ENCODE measurements around the gene UBASH3B. TPM values are rescaled to one million over a fixed set of nuclear protein-coding genes. Genes with fewer than 3 reads are reported as not detected.

Gene UBASH3B
- total RNA-seq, 5 donors from 2014 or later (not counting 1 experiment from before 2014, with no cell fraction given) = 29.7 to 44.0 (median 36.8) TPM

- Mint-ChIP-seq H3K27me3 (no peaks in the 10 kb centered on the region), H3K4me1 (peaks cover 18 to 32% (median 28%) of the 10 kb centered on the region in 3 donors), H3K9me3 (no peaks in the 10 kb centered on the region), H3K27ac (peak overlapping the region in 1 of 2 donors; percentile 62), H3K36me3 (peaks cover 24% of the 10 kb centered on the region), H3K4me3 (no peak overlapping the region)
- ChIA-PET POLR2A (no interaction called here), CTCF (interaction anchor here in 1 of 2 donors (0.5 to 1.6 kb wide), 3 partner anchors 26 to 256 kb away, joined by 3 to 7 read pairs (median 5); no protein-coding TSS in a partner anchor)
- WGBS (ENCODE audit: insufficient coverage) = 71% methylated on average over 1 of the region's 3 CpGs
- no peaks in the 10 kb centered on the region for H3K27me3 ChIP-seq (replicated peaks in 1 of 2; ENCODE audit: control insufficient read depth in 2 of 2, extremely low read depth in 1 of 2, insufficient read depth in 2 of 2, low read length in 1 of 2)
- peaks cover 7 to 24% of the 10 kb centered on the region in 2 donors for H3K36me3 ChIP-seq (ENCODE audit: control insufficient read depth in 2 of 2, extremely low read depth in 1 of 2, insufficient read depth in 1 of 2, low read length in 1 of 2)
- H3K4me1 ChIP-seq (ENCODE audit: control insufficient read depth in 1 of 2, extremely low read depth in 1 of 2, insufficient read depth in 2 of 2, low read length in 2 of 2) = peaks cover 0 to 6% of the 10 kb centered on the region in 2 experiments
- no peak overlapping the region for H3K4me3 ChIP-seq (ENCODE audit: control insufficient read depth in 1 of 2, extremely low read depth in 1 of 2, low read length in 1 of 2)
- no peaks in the 10 kb centered on the region for H3K9me3 ChIP-seq
- DNase-seq (no peak), ATAC-seq (replicated peaks in 1 of 4) (no peak)
- no peak overlapping the region for H3K27ac ChIP-seq (ENCODE audit: low read length)
These were observed 121.8 kb downstream of the UBASH3B start for GRCh38 chr11:122777343-122777742.

- H3K9me3 ChIP-seq = no peaks in the 10 kb centered on the region
- WGBS (ENCODE audit: insufficient coverage) = no CpG with 5 or more reads among the region's 2 CpGs
- peaks cover 7 to 32% of the 10 kb centered on the region in 2 donors for H3K36me3 ChIP-seq (ENCODE audit: control insufficient read depth in 2 of 2, extremely low read depth in 1 of 2, insufficient read depth in 1 of 2, low read length in 1 of 2)
- peaks cover 18 to 31% (median 28%) of the 10 kb centered on the region in 3 donors for H3K4me1 Mint-ChIP-seq
- H3K27me3 ChIP-seq (replicated peaks in 1 of 2; ENCODE audit: control insufficient read depth in 2 of 2, extremely low read depth in 1 of 2, insufficient read depth in 2 of 2, low read length in 1 of 2) = no peaks in the 10 kb centered on the region
- H3K27me3 Mint-ChIP-seq = no peaks in the 10 kb centered on the region
- ATAC-seq (replicated peaks in 1 of 4) = no peak
- H3K9me3 Mint-ChIP-seq = no peaks in the 10 kb centered on the region
- ChIA-PET CTCF (interaction anchor here (0.6 to 2.6 kb wide), 7 partner anchors 10 to 150 kb away, joined by 3 to 13 read pairs (median 3); no protein-coding TSS in a partner anchor), POLR2A (interaction anchor here in 1 of 2 donors (0.6 kb wide), 1 partner anchor 62 kb away, joined by 3 read pairs; no protein-coding TSS in a partner anchor)
- peaks cover 0 to 6% of the 10 kb centered on the region in 2 experiments for H3K4me1 ChIP-seq (ENCODE audit: control insufficient read depth in 1 of 2, extremely low read depth in 1 of 2, insufficient read depth in 2 of 2, low read length in 2 of 2)
- peak overlapping the region in 1 of 2 donors; percentile 19 for H3K27ac Mint-ChIP-seq
- H3K27ac ChIP-seq (ENCODE audit: low read length) = no peak overlapping the region
- DNase-seq = no peak
- H3K36me3 Mint-ChIP-seq = peaks cover 32% of the 10 kb centered on the region
- no peak overlapping the region for H3K4me3 ChIP-seq (ENCODE audit: control insufficient read depth in 1 of 2, extremely low read depth in 1 of 2, low read length in 1 of 2)
- H3K4me3 Mint-ChIP-seq = no peak overlapping the region
These were observed 122.6 kb downstream of the UBASH3B start for GRCh38 chr11:122778148-122778547.

DNA sequence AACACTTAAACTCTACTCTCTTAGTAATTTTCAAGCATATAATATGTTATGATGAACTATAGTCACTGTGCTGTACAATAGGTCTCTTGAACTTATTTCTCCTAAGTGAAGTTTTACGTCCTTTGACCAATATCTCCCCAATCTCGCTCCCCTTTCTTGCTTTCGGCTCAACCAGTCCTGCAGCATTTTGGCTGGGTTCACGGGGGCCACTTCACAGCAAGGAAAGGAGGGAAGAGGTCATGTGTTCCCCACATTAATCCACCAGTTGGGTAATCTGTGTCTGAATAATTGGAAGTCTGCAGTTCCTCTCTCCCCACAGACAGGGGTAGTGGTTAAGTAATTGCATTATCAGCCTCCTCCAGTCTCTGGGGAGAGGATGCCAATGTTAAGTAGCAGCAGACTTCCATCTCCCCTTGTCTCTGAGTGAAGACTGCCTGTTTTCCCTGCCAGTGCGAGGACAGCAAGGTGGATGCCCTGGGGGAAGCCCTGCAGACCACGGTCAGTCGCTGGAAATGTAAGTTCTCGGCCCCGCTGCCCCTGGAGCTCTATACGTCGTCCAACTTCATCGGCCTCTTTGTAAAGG lies 123.6 kb downstream of the UBASH3B start:
- DNase-seq (no peak), ATAC-seq (replicated peaks in 1 of 4) (no peak)
- Histone ChIP-seq H3K36me3 (ENCODE audit: control insufficient read depth in 2 of 2, extremely low read depth in 1 of 2, insufficient read depth in 1 of 2, low read length in 1 of 2) (peaks cover 7 to 42% of the 10 kb centered on the region in 2 donors), H3K4me3 (ENCODE audit: control insufficient read depth in 1 of 2, extremely low read depth in 1 of 2, low read length in 1 of 2) (no peak overlapping the region), H3K27ac (ENCODE audit: low read length) (no peak overlapping the region), H3K4me1 (ENCODE audit: control insufficient read depth in 1 of 2, extremely low read depth in 1 of 2, insufficient read depth in 2 of 2, low read length in 2 of 2) (peaks cover 0 to 6% of the 10 kb centered on the region in 2 experiments), H3K27me3 (replicated peaks in 1 of 2; ENCODE audit: control insufficient read depth in 2 of 2, extremely low read depth in 1 of 2, insufficient read depth in 2 of 2, low read length in 1 of 2) (no peaks in the 10 kb centered on the region), H3K9me3 (no peaks in the 10 kb centered on the region)
- H3K4me3 Mint-ChIP-seq = no peak overlapping the region
- ChIA-PET CTCF (interaction anchor here (0.6 to 4.0 kb wide), 6 partner anchors 9 to 151 kb away, joined by 3 to 29 read pairs (median 4); no protein-coding TSS in a partner anchor), POLR2A (interaction anchor here in 1 of 2 donors (0.6 kb wide), 1 partner anchor 275 kb away, joined by 3 read pairs; no protein-coding TSS in a partner anchor)
- H3K27ac Mint-ChIP-seq = peak overlapping the region in 1 of 2 donors; percentile 31
- WGBS (ENCODE audit: insufficient coverage) = 92% methylated on average over 8 of the region's 12 CpGs
- H3K27me3 Mint-ChIP-seq = no peaks in the 10 kb centered on the region
- H3K36me3 Mint-ChIP-seq = peaks cover 37% of the 10 kb centered on the region
- no peaks in the 10 kb centered on the region for H3K9me3 Mint-ChIP-seq
- peaks cover 13 to 27% (median 23%) of the 10 kb centered on the region in 3 donors for H3K4me1 Mint-ChIP-seq

DNA sequence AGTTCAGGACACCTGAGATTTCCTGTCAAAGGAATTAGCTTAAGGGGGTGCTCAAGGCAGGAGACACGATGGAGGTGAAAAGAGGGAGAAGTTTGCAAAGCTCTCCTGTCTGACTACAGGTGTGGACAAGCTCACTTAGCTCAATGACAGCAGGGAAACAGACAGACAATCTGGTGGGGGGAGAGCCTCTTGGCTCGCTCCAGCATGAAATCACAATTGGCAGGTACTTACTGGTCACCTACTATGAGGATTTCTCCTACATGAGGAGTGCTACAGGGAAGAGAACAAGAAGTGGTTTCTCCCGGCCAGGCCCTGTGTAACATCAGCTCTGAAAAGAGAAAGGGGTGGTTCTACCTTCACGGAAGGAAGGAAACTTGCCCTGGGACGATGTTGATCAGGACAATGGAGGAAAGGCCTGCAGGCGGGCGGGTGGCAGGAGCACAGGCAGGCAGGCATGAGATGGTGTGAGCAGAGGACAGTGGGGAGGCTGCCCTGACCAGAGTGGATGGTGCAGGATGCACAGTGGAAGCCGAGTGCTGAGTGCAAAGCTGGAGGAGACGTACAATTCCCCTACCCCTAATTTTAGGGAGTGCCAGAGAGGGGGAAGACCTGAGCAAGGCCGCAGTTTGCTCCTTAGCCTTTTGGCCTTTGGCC lies 124.9 kb downstream of the UBASH3B start:
- H3K4me3 Mint-ChIP-seq = no peak overlapping the region
- H3K27me3 Mint-ChIP-seq = no peaks in the 10 kb centered on the region
- POLR2A ChIA-PET = interaction anchor here in 1 of 2 donors (0.5 kb wide), 1 partner anchor 10 kb away, joined by 3 read pairs; no protein-coding TSS in a partner anchor

DNA sequence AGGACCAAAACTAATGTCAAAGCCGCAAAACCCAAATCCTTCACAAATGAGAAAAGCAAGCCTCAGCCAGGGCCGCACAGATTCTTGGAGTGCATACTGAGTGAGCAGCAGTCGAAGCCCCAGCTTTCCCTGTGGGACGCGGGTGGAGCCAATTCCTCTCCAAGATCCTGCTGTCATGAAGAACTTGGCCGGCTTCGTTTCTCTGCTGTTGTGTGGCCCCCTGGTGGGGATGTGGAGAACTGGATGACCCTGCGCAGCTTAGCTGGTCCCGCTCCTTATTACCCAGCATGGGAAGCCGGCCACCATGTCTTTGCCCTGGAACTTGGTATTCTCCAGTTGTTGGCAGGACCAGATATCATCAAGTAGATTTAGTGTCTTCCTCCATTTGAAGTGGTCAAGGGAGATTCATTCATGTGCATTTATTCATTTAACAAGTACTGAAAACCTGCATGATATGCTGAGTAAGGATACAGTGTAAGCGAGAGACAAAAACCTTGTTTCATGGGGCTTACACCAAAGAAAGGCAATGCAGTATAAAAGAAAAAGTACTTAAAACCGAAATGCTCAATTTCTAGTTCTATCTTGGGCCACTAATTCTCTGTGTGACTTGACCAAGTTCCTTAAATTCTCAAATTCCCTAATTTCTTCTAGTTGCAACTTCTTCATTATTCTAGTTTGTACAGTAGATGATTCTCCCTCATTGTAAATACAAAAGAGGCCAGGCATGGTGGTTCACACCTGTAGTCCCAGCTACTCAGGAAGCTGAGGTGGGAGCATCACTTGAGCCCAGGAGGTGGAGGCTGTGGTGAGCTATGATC lies 126.1 kb downstream of the UBASH3B start:
- H3K9me3 ChIP-seq = no peaks in the 10 kb centered on the region
- Mint-ChIP-seq H3K27ac (no peak overlapping the region), H3K27me3 (no peaks in the 10 kb centered on the region), H3K4me1 (peaks cover 2 to 20% (median 10%) of the 10 kb centered on the region in 3 donors), H3K36me3 (peaks cover 50% of the 10 kb centered on the region), H3K9me3 (no peaks in the 10 kb centered on the region), H3K4me3 (no peak overlapping the region)
- ATAC-seq (replicated peaks in 1 of 4) (peak; percentile 83 to 88 (median 86)), DNase-seq (peak; percentile 35 to 83 (median 66))
- H3K4me1 ChIP-seq (ENCODE audit: control insufficient read depth in 1 of 2, extremely low read depth in 1 of 2, insufficient read depth in 2 of 2, low read length in 2 of 2) = peaks cover 0 to 6% of the 10 kb centered on the region in 2 experiments
- H3K27me3 ChIP-seq (replicated peaks in 1 of 2; ENCODE audit: control insufficient read depth in 2 of 2, extremely low read depth in 1 of 2, insufficient read depth in 2 of 2, low read length in 1 of 2) = no peaks in the 10 kb centered on the region
- POLR2A ChIA-PET = interaction anchor here in 1 of 2 donors (0.6 to 0.8 kb wide), 2 partner anchors 23 to 153 kb away, joined by 4 to 8 read pairs; no protein-coding TSS in a partner anchor
- peaks cover 11 to 58% of the 10 kb centered on the region in 2 donors for H3K36me3 ChIP-seq (ENCODE audit: control insufficient read depth in 2 of 2, extremely low read depth in 1 of 2, insufficient read depth in 1 of 2, low read length in 1 of 2)
- H3K4me3 ChIP-seq (ENCODE audit: control insufficient read depth in 1 of 2, extremely low read depth in 1 of 2, low read length in 1 of 2) = no peak overlapping the region
- 62% methylated on average over 7 of the region's 12 CpGs for WGBS (ENCODE audit: insufficient coverage)
- H3K27ac ChIP-seq (ENCODE audit: low read length) = no peak overlapping the region
- CTCF ChIA-PET = interaction anchor here (0.6 to 4.0 kb wide), 24 partner anchors 7 to 1346 kb away, joined by 3 to 29 read pairs (median 5); no protein-coding TSS in a partner anchor

More for the DNA sequence above, 124.9 kb downstream of the UBASH3B start:
- ATAC-seq (replicated peaks in 1 of 4) (no peak), DNase-seq (no peak)
- H3K4me1 ChIP-seq (ENCODE audit: control insufficient read depth in 1 of 2, extremely low read depth in 1 of 2, insufficient read depth in 2 of 2, low read length in 2 of 2) = peaks cover 0 to 6% of the 10 kb centered on the region in 2 experiments
- H3K9me3 Mint-ChIP-seq = no peaks in the 10 kb centered on the region
- CTCF ChIA-PET = interaction anchor here (0.6 to 4.0 kb wide), 17 partner anchors 10 to 279 kb away, joined by 3 to 29 read pairs (median 6); no protein-coding TSS in a partner anchor
- H3K36me3 Mint-ChIP-seq = peaks cover 48% of the 10 kb centered on the region
- H3K9me3 ChIP-seq = no peaks in the 10 kb centered on the region
- peaks cover 5 to 26% (median 17%) of the 10 kb centered on the region in 3 donors for H3K4me1 Mint-ChIP-seq
- H3K4me3 ChIP-seq (ENCODE audit: control insufficient read depth in 1 of 2, extremely low read depth in 1 of 2, low read length in 1 of 2) = no peak overlapping the region
- no peaks in the 10 kb centered on the region for H3K27me3 ChIP-seq (replicated peaks in 1 of 2; ENCODE audit: control insufficient read depth in 2 of 2, extremely low read depth in 1 of 2, insufficient read depth in 2 of 2, low read length in 1 of 2)
- no peak overlapping the region for H3K27ac ChIP-seq (ENCODE audit: low read length)
- WGBS (ENCODE audit: insufficient coverage) = 98% methylated on average over 6 of the region's 10 CpGs
- peak overlapping the region; percentile 57 to 72 for H3K27ac Mint-ChIP-seq
- H3K36me3 ChIP-seq (ENCODE audit: control insufficient read depth in 2 of 2, extremely low read depth in 1 of 2, insufficient read depth in 1 of 2, low read length in 1 of 2) = peaks cover 11 to 53% of the 10 kb centered on the region in 2 donors

All from T-cell (primary cell).